Measurements from ENCODE around the gene KIF2A. TPM values are rescaled to one million over a fixed set of nuclear protein-coding genes. Genes with fewer than 3 reads are reported as not detected.

The KIF2A gene
- total RNA-seq, 1 donor from 2014 or later: 53.4 TPM

- no peaks in the 10 kb centered on the region for H3K36me3 ChIP-seq (ENCODE audit: control insufficient read depth, insufficient read depth, low read length)
- no peak for TF ChIP-seq CTCF (IDR thresholded peaks at IDR 0.05; ENCODE audit: insufficient read depth, low read length, poor library complexity, severe bottlenecking)
- H3K4me3 ChIP-seq (ENCODE audit: low read depth, low read length): no peak overlapping the region
- no peaks in the 10 kb centered on the region for H3K27me3 ChIP-seq (ENCODE audit: control insufficient read depth, insufficient read depth, low read length)
- no peak for DNase-seq (ENCODE audit: low read depth)
Observed at GRCh38 chr5:62373382-62373781, 67.4 kb downstream of the KIF2A start.

- Histone ChIP-seq H3K4me3 (ENCODE audit: low read depth, low read length) (no peak overlapping the region), H3K36me3 (ENCODE audit: control insufficient read depth, insufficient read depth, low read length) (no peaks in the 10 kb centered on the region), H3K27me3 (ENCODE audit: control insufficient read depth, insufficient read depth, low read length) (no peaks in the 10 kb centered on the region)
- DNase-seq (ENCODE audit: low read depth): no peak
- no peak for TF ChIP-seq CTCF (IDR thresholded peaks at IDR 0.05; ENCODE audit: insufficient read depth, low read length, poor library complexity, severe bottlenecking)
Observed at GRCh38 chr5:62374090-62374489, 68.1 kb downstream of the KIF2A start.

- no peak overlapping the region for H3K4me3 ChIP-seq (ENCODE audit: low read depth, low read length)
- H3K36me3 ChIP-seq (ENCODE audit: control insufficient read depth, insufficient read depth, low read length): no peaks in the 10 kb centered on the region
- DNase-seq (ENCODE audit: low read depth): no peak
- TF ChIP-seq CTCF (IDR thresholded peaks at IDR 0.05; ENCODE audit: insufficient read depth, low read length, poor library complexity, severe bottlenecking): no peak
- H3K27me3 ChIP-seq (ENCODE audit: control insufficient read depth, insufficient read depth, low read length): no peaks in the 10 kb centered on the region
Observed at GRCh38 chr5:62375627-62376026, 69.6 kb downstream of the KIF2A start.

- Histone ChIP-seq H3K36me3 (ENCODE audit: control insufficient read depth, insufficient read depth, low read length) (no peaks in the 10 kb centered on the region), H3K27me3 (ENCODE audit: control insufficient read depth, insufficient read depth, low read length) (no peaks in the 10 kb centered on the region), H3K4me3 (ENCODE audit: low read depth, low read length) (no peak overlapping the region)
- no peak for DNase-seq (ENCODE audit: low read depth)
- no peak for TF ChIP-seq CTCF (IDR thresholded peaks at IDR 0.05; ENCODE audit: insufficient read depth, low read length, poor library complexity, severe bottlenecking)
Observed at GRCh38 chr5:62376064-62376463, 70.1 kb downstream of the KIF2A start.

GRCh38 chr5:62385131-62385530, 79.1 kb downstream of the KIF2A start:
- Histone ChIP-seq H3K27me3 (ENCODE audit: control insufficient read depth, insufficient read depth, low read length) (no peaks in the 10 kb centered on the region), H3K4me3 (ENCODE audit: low read depth, low read length) (no peak overlapping the region), H3K36me3 (ENCODE audit: control insufficient read depth, insufficient read depth, low read length) (peaks cover 2% of the 10 kb centered on the region)
- no peak for TF ChIP-seq CTCF (IDR thresholded peaks at IDR 0.05; ENCODE audit: insufficient read depth, low read length, poor library complexity, severe bottlenecking)
- no peak for DNase-seq (ENCODE audit: low read depth)

- Histone ChIP-seq H3K4me3 (ENCODE audit: low read depth, low read length) (no peak overlapping the region), H3K36me3 (ENCODE audit: control insufficient read depth, insufficient read depth, low read length) (peaks cover 2% of the 10 kb centered on the region), H3K27me3 (ENCODE audit: control insufficient read depth, insufficient read depth, low read length) (no peaks in the 10 kb centered on the region)
- no peak for TF ChIP-seq CTCF (IDR thresholded peaks at IDR 0.05; ENCODE audit: insufficient read depth, low read length, poor library complexity, severe bottlenecking)
- no peak for DNase-seq (ENCODE audit: low read depth)
Observed at GRCh38 chr5:62385816-62386400, 79.9 kb downstream of the KIF2A start.

Data from kidney epithelial cell (primary cell).